ENCODE data around the gene MEX3A. TPM values are rescaled to one million over a fixed set of nuclear protein-coding genes. Genes with fewer than 3 reads are reported as not detected.

The MEX3A gene
- total RNA-seq, 4 donors from 2014 or later, result 0.29 to 13.3 (median 2.0) TPM

- H3K9me3 ChIP-seq, result no peaks in the 10 kb centered on the region
- H3K36me3 ChIP-seq, result no peaks in the 10 kb centered on the region
- intact Hi-C loops (cut with DNase I; ENCODE audit: low total_unique reads), result no loop called here
- peaks cover 24 to 39% of the 10 kb centered on the region in 2 donors for H3K4me1 ChIP-seq
- no peak for DNase-seq
- H3K4me3 ChIP-seq, result no peak overlapping the region
- H3K27ac ChIP-seq, result peak overlapping the region; percentile 93 to 99
- H3K27me3 ChIP-seq, result no peaks in the 10 kb centered on the region
- TF ChIP-seq POLR2A (IDR thresholded peaks at IDR 0.05), result no peak
- TF ChIP-seq, protein P1, sequence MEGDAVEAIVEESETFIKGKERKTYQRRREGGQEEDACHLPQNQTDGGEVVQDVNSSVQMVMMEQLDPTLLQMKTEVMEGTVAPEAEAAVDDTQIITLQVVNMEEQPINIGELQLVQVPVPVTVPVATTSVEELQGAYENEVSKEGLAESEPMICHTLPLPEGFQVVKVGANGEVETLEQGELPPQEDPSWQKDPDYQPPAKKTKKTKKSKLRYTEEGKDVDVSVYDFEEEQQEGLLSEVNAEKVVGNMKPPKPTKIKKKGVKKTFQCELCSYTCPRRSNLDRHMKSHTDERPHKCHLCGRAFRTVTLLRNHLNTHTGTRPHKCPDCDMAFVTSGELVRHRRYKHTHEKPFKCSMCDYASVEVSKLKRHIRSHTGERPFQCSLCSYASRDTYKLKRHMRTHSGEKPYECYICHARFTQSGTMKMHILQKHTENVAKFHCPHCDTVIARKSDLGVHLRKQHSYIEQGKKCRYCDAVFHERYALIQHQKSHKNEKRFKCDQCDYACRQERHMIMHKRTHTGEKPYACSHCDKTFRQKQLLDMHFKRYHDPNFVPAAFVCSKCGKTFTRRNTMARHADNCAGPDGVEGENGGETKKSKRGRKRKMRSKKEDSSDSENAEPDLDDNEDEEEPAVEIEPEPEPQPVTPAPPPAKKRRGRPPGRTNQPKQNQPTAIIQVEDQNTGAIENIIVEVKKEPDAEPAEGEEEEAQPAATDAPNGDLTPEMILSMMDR (IDR thresholded peaks at IDR 0.05), result no peak
Observed at GRCh38 chr1:156102633-156103511, 20.6 kb upstream of the MEX3A start.

GRCh38 chr1:156101880-156102279 lies 19.6 kb upstream of the MEX3A start:
- no peak for DNase-seq
- Histone ChIP-seq H3K4me3 (no peak overlapping the region), H3K9me3 (no peaks in the 10 kb centered on the region), H3K4me1 (peaks cover 24 to 39% of the 10 kb centered on the region in 2 donors), H3K36me3 (no peaks in the 10 kb centered on the region), H3K27ac (peak overlapping the region; percentile 93 to 99), H3K27me3 (no peaks in the 10 kb centered on the region)
- intact Hi-C loops (cut with DNase I; ENCODE audit: low total_unique reads), result no loop called here
- TF ChIP-seq, protein P1 (IDR thresholded peaks at IDR 0.05), result no peak
- TF ChIP-seq POLR2A (IDR thresholded peaks at IDR 0.05), result no peak

- TF ChIP-seq POLR2A (IDR thresholded peaks at IDR 0.05), result no peak
- Histone ChIP-seq H3K4me1 (peaks cover 21 to 35% of the 10 kb centered on the region in 2 donors), H3K36me3 (no peaks in the 10 kb centered on the region), H3K9me3 (no peaks in the 10 kb centered on the region), H3K27me3 (no peaks in the 10 kb centered on the region), H3K27ac (peak overlapping the region in 1 of 2 donors; percentile 30), H3K4me3 (no peak overlapping the region)
- no peak for DNase-seq
- intact Hi-C loops (cut with DNase I; ENCODE audit: low total_unique reads), result no loop called here
Observed at GRCh38 chr1:156100205-156100995, 18.1 kb upstream of the MEX3A start.

DNA sequence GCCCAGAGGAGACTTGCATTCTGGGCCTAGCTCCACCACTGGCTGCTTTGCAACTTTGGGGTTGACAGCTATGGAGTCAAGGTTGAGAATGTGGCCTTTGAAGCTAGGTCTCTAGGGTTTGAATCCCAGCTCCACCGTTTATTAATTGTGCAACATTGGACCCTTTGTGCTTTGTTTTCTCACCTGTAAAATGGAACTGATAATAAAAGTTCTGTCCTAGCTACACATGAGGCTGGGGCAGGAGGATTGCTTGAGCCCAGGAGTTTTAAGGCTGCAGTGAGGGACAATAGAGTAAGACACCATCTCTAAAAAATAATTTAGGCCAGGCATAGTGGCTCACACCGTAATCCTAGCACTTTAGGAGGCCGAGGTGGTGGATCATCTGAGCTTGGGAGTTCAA lies 17.0 kb upstream of the MEX3A start:
- H3K27ac ChIP-seq, result no peak overlapping the region
- intact Hi-C loops (cut with DNase I; ENCODE audit: low total_unique reads), result no loop called here
- no peaks in the 10 kb centered on the region for H3K36me3 ChIP-seq
- no peaks in the 10 kb centered on the region for H3K27me3 ChIP-seq
- no peak overlapping the region for H3K4me3 ChIP-seq
- H3K4me1 ChIP-seq, result peaks cover 9 to 24% of the 10 kb centered on the region in 2 donors
- no peaks in the 10 kb centered on the region for H3K9me3 ChIP-seq
- no peak for DNase-seq
- no peak for TF ChIP-seq POLR2A (IDR thresholded peaks at IDR 0.05)
- TF ChIP-seq, protein P1 (IDR thresholded peaks at IDR 0.05), result no peak

DNA sequence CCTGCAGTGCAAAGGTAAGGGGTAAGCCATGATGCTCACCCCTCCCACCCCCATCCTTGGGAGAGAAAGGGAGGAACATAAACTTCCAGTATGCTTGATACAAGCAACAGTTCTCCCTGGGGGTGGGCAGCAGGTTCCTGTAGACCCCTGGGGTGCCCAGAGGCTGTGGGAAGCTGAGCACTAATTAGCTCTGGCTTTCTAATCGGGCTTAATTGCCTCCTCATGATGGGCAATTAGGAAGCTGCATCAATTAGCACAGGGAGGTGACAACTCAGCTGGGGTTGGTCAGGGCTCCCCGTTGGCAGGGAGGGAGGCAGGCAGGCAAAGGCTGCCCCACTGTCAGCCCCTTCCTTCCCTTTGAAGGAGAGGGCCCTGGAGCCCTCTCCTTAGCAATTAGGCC lies 16.5 kb upstream of the MEX3A start:
- TF ChIP-seq, protein P1 (IDR thresholded peaks at IDR 0.05), result no peak
- TF ChIP-seq POLR2A (IDR thresholded peaks at IDR 0.05), result no peak
- Histone ChIP-seq H3K27me3 (no peaks in the 10 kb centered on the region), H3K36me3 (no peaks in the 10 kb centered on the region), H3K4me3 (no peak overlapping the region), H3K9me3 (no peaks in the 10 kb centered on the region), H3K27ac (no peak overlapping the region), H3K4me1 (peaks cover 7 to 19% of the 10 kb centered on the region in 2 donors)
- DNase-seq, result no peak
- intact Hi-C loops (cut with DNase I; ENCODE audit: low total_unique reads), result no loop called here
